Subcutaneous preadipocyte (primary cell): ENCODE data around the gene SORL1. TPM values are rescaled to one million over a fixed set of nuclear protein-coding genes. Genes with fewer than 3 reads are reported as not detected.

Experiments
- total RNA-seq: library from RNA; depleted of rRNA; stranded (reverse); fragments of >200 nt; gene quantifications from 2 replicates; pipeline ENCODE4 v1.2.3, GENCODE V29; 2012

The SORL1 gene, protein sequence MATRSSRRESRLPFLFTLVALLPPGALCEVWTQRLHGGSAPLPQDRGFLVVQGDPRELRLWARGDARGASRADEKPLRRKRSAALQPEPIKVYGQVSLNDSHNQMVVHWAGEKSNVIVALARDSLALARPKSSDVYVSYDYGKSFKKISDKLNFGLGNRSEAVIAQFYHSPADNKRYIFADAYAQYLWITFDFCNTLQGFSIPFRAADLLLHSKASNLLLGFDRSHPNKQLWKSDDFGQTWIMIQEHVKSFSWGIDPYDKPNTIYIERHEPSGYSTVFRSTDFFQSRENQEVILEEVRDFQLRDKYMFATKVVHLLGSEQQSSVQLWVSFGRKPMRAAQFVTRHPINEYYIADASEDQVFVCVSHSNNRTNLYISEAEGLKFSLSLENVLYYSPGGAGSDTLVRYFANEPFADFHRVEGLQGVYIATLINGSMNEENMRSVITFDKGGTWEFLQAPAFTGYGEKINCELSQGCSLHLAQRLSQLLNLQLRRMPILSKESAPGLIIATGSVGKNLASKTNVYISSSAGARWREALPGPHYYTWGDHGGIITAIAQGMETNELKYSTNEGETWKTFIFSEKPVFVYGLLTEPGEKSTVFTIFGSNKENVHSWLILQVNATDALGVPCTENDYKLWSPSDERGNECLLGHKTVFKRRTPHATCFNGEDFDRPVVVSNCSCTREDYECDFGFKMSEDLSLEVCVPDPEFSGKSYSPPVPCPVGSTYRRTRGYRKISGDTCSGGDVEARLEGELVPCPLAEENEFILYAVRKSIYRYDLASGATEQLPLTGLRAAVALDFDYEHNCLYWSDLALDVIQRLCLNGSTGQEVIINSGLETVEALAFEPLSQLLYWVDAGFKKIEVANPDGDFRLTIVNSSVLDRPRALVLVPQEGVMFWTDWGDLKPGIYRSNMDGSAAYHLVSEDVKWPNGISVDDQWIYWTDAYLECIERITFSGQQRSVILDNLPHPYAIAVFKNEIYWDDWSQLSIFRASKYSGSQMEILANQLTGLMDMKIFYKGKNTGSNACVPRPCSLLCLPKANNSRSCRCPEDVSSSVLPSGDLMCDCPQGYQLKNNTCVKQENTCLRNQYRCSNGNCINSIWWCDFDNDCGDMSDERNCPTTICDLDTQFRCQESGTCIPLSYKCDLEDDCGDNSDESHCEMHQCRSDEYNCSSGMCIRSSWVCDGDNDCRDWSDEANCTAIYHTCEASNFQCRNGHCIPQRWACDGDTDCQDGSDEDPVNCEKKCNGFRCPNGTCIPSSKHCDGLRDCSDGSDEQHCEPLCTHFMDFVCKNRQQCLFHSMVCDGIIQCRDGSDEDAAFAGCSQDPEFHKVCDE (N-terminal part only)
- under 0.01 TPM in 2 replicates for total RNA-seq

DNA sequence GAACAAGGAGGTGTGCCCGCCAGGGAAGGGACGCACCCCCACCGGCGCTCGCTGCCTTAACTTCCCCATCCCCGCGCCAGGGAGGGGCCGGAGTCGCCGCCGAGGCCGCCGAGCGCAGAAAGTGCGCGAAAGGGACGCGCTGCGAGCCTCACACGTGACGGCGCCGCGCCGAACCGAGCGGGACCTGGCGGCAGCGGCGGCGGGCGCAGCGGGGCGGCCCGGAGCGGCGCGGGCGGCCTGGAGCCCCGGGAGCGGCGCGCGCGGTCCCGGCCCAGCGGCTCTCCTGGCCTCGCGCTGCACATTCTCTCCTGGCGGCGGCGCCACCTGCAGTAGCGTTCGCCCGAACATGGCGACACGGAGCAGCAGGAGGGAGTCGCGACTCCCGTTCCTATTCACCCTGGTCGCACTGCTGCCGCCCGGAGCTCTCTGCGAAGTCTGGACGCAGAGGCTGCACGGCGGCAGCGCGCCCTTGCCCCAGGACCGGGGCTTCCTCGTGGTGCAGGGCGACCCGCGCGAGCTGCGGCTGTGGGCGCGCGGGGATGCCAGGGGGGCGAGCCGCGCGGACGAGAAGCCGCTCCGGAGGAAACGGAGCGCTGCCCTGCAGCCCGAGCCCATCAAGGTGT, at the start of gene SORL1:
Gene SORL1 (plus strand): TSS at position 329 of the 623 bp plus-strand sequence. CDS start 18 bp downstream, at position 347.

DNA sequence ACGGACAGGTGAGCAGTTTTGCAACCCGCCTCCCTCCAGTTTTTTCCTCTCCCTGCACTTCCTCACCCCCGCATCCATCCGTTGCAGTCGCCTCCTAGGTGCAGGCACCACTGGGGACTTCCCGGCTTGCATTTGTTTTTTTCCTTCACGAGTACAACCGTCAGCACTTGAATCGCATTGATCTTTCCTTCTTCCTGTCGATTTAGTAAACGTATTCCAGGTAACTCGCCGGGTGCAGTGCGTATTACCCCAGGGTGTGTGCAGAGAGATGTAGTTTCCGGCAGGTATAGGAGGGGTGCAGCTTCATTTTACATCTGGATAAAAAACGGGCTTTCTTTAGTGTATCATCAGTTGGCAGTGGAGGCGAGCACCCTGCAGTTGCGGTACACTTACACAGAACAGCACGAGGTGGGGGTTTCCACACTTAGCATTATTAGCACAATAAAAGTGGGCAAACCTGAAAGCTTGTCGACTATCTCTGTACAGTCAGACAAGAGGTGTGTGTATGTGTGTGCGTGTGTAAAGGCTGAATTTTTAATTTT, 566 bp downstream of the SORL1 start, which contains the start of gene SORL1-AS1:
Gene SORL1-AS1 (minus strand): TSS at position 359 of the 542 bp plus-strand sequence.

Other genes starting within 250 kb of the SORL1 start
- 58.8 and 71.4 TPM in 2 replicates for gene SC5D, start 159.5 kb upstream of the SORL1 start, total RNA-seq